NCI-H2196 treated with DMSO at 0.1 percent for 48 hours (cell line): Measurements from ENCODE around the gene GPR107.
"Not testable (repeated sequence)": the region's sequence is repeated elsewhere in the genome, so short reads cannot be mapped to it uniquely, and the experiment has no call there.

Experiments
- DNase-seq: peaks from one replicate; lab custom pipeline; 2025; ENCODE audit not compliant: unreplicated experiment; lab: John Stamatoyannopoulos, UW

GPR107 gene

DNA sequence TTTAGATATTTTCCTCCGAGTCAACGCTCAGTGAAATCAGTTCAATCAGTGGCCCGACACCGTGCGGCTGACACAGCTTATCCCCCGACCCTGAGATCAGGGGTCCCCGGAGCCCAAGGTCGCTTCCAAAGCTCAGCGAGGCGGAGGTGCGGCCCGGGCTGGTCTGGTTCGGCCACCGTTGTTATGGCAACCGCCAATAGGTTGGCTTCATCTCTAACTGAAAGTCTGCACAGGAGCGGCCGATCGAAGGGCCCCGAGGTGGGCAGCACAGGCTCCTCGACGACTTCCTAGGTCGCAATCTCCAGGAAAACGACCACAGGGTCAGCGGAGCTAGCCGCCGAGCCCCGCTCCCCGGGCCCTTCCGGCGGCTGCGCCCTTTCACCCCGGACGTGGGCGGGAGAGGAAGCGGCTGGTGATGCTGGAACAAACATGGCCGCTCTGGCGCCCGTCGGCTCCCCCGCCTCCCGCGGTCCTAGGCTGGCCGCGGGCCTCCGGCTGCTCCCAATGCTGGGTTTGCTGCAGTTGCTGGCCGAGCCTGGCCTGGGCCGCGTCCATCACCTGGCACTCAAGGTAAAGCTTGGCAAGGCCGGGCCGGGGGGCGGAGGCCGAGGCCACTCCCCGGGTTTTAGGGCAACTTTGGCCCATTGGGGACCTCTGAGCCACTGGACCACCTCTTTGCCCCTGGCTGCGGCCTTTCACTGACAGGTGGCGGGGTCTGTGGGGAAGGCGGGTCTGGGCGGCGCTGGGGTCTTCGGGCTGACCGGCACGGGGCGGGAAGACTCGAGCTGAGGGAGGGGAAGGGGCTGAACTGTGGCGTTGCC, at the start of gene GPR107:
GPR107 (plus strand) TSS at position 403 of the 821 bp plus-strand sequence; CDS start at position 430, 27 bp downstream.
- peak; percentile 71 for DNase-seq

DNA sequence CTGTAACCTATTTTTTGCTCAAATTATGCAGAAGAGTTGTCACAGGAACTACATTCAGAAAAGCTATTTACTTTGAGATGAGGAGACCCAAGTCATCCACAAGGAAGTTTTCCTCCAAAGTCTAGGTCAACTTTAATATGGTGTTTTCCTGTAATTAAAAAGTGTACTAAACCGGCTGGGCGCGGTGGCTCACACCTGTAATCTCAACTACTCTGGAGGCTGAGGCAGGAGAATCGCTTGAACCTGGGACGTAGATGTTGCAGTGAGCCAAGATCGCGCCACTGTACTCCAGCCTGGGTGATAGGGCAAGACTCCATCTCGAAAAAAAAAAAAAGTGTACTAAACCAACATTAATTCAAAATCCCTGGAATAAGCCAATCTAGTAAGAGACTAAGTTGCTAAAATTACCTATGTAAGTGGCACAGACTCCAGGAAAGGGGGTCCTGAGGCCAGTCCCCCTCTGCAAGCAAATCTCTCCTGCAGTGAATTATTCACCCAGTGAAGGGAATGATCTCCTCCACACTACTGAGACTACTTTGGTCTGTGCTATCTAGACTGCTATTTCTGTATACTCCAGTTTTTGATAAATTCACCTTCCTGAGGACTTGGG, 49.7 kb upstream of the GPR107 start:
- DNase-seq: no peak

DNA sequence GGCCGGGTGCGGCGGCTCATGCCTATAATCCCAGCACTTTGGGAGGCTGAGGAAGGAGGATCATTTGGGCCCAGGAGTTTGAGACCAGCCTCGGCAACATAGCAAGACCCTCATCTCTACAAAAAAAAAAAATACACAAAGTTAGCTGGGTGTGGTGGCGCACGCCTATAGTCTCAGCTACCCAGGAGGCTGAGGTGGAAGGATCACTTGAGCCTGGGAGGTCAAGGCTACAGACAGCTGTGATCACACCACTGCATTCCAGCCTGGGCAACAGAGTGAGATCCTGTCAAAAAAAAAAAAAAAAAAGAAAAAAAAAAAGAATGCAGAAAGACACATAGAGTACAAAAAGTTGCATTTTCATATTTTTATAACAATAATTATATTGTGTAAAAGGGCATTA, 46.8 kb upstream of the GPR107 start:
- DNase-seq: not testable (repeated sequence)

DNA sequence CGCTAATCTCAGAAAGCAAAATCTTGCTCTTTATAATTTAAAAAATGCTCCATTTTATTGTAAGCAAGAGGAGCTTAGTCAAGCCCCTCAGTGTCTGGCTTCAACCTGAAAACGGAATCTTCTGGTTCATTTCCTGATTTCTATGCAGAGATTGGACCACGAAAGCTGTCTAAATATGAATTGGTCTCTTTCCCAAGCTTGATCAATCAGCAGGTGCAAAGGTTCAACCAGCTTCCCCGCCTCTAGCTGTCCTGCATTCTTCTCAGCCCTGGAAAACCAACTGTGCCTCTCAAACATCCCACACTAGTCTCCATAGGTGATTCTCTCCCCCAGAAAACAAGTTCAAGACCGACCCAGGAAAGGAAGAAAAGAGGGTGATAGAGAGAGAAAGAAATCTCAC, 45.2 kb upstream of the GPR107 start:
- no peak for DNase-seq

DNA sequence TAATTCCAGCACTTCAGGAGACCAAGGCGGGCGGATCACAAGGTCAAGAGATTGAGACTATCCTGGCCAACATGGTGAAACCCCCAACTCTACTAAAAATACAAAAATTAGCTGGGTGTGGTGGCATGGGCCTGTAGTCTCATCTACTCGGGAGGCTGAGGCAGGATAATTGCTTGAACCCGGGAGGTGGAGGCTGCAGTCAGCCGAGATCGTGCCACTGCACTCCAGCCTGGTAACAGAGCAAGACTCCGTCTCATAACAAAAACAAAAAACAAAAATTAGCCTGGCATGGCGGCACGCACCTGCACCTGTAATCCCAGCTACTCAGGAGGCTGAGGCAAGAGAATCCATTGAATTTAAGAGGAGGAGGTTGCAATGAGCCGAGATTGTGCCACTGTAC, 44.2 kb upstream of the GPR107 start:
- DNase-seq: not testable (repeated sequence)

DNA sequence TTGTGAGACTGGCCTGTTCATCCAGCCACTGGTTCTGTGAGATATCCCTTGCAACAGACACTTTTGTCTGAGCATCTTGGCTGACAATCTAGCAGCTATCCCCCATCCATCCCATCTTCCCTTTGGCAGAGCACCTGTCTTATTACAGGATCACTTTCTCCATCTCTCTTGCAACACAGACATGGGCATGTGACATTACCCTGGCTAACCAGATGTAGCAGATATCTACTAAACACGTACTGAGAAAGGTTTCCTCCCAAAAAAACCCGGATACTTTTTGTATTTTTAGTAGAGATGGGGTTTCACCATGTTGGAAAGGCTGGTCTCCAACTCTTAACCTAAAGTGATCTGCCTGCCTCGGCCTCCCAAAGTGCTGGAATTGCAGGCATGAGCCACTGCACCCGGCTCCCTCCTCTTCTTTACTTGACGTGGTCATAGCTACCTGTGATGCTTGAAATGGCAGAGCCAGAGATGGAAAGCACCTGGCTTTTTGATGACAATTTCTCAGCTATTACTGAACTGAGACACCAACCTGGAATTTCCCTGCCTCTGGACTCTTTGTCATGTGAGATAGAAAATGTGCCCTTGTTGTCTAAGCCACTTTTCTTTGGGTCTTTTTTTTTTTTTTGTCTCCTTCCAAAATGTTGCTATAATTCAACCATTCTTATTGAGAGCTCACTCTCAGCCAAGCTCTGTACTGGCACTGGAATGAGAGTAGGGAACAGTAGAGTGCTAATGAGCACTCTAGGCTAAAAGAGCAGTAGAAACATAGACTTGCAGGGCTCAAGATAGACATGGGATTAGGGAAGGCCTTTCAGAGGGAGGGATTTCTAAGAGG, 43.3 kb upstream of the GPR107 start:
- no peak for DNase-seq

DNA sequence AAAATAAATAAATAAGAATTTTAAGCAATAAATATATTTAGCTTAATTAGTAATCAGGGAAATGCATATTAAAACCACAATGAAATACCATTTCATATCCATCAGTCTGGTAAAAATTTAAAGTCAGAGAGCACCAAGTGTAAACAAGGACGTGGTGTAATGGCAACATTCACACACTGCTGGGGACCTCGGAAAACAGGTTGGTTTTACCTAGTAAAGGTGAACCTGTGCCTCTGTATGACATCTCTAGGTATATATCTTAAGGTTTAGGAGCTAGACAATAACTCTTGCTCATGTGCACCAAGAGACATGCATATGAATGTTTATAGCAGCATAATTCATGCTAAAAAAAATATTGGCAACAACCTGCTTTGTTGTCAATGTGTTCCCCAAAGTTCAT, 40.4 kb upstream of the GPR107 start:
- no peak for DNase-seq

DNA sequence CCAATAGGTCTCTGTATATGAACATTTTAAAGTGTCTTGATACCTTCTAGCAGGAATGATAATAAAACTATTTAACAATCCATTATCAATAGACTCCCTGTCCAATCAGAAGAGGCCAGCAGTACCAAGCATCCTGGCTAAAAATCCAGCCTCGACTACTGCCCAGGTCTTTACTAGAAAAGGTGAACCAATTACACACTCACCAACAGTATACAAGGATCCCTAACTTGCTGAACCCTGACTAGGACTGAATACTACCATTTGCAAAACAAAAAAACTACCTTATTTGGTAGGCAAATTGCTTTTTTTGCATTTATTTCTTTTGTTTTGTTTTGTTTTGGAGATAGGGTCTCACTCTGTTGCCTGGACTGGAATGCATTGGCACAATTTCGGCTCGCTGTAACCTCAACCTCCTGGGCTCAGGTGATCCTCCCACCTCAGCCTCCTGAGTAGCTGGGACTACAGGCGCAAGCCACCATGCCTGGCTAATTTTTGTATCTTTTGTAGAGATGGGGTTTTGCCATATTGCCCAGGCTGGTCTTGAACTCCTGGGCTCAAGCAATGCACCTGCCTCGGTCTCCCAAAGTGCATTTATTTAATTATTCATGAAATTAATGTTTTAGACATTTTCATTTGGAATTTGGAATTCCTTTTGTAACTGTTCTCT, 38.2 kb upstream of the GPR107 start:
- DNase-seq: no peak

DNA sequence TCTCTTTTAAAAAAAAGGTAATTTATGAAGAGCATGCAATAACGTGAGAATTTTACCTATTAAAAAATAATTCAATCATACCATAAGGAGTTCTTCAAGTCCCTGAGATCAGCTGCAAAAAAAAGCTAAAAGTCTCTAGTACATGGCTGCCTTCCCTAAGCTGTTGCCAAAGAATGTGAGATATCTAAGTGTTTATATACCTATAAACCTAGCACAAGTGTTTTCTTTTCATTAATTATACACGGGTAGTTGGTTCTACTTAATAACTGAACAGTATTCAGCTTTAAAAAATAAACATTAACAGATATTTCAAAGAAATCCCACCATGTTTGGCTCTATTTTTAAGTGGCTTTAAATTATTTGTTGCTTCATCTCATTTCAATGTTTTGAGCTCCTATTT, 36.6 kb upstream of the GPR107 start:
- no peak for DNase-seq

DNA sequence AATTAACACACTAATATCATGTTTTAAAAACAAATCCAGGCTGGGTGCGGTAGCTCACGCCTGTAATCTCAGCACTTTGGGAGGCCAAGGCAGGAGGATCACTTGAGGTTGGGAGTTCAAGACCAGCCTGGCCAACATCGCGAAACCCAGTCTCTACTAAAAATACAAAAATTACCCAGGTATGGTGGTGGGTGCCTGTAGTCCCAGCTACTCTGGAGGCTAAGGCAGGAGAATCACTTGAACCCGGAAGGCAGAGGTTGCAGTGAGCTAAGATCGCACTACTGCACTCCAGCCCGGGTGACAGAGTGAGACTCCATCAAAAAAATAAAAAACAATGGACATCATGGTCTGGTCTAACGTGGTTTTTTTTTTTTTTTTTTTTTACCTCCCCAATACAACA, 36.2 kb upstream of the GPR107 start:
- DNase-seq: not testable (repeated sequence)

DNA sequence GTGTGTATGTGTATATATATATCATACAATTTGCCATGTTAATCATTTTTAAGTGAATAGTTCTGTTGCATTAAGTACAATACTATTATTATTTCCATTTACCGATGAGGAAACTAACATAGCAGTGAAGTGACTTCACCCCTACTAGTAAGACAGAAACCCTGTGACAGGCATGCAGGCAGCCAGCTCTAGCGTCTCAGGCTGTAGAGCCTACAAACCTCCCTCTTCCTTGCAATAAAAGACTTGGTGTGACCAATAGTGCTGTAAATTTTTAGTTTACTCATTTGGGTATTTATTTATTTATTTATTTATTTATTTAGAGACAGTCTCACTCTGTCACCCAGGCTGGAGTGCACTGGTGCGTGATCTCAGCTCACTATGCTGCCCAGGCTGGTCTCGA, 35.4 kb upstream of the GPR107 start:
- DNase-seq: no peak

DNA sequence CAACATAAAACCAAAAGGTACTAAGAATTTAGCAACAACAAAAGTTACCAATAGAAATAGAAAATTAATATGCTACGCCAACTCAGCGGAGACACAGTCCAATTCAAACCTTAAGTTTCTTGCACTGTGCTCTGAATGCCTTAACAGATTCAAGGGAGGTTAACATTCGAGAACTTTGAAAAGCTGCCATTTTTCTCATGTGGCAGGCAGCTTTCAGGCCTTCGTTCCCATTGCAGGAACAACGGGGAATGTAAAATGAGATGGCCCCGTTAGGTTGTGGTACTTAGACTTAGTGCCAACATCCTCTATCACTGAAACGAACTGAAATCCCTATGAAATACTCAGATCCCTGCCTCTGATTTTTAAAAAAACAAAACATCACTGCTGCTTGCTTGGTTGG, 33.1 kb upstream of the GPR107 start:
- DNase-seq: no peak

DNA sequence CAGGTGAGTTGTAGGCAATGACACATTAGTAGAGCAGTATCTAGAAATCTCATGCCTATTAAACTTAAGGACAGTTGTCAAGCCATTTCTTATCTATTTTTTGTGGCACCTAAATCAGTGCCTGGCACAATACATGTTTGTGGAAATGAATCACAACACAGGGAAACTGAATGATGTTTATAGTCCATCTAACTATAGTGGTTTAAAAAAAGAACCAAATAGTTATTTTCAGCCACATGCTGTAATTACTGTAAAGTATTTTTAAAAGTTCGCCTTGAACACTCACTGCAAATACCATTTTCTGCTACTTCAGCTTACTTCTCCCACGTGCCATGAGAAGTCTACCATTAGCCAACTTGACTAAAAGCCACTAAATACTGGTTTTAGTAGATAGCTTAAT, 32.6 kb upstream of the GPR107 start:
- no peak for DNase-seq

DNA sequence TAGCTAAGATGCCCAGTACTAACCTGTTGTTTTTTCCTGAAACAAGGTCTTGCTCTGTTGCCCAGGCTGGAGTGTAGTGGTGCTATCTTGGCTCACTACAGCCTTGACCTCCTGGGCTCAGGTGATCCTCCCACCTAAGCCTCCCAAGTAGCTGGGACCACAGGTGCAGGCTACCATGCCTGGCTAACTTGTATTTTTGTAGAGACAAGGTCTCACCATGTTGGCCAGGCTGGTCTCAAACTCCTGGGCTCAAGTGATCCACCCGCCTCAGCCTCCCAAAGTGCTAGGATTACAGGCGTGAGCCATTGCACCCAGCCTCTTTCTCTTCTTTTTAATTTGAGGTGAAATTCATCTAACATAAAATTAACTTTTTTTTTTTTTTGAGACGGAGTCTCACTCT, 31.9 kb upstream of the GPR107 start:
- not testable (repeated sequence) for DNase-seq

DNA sequence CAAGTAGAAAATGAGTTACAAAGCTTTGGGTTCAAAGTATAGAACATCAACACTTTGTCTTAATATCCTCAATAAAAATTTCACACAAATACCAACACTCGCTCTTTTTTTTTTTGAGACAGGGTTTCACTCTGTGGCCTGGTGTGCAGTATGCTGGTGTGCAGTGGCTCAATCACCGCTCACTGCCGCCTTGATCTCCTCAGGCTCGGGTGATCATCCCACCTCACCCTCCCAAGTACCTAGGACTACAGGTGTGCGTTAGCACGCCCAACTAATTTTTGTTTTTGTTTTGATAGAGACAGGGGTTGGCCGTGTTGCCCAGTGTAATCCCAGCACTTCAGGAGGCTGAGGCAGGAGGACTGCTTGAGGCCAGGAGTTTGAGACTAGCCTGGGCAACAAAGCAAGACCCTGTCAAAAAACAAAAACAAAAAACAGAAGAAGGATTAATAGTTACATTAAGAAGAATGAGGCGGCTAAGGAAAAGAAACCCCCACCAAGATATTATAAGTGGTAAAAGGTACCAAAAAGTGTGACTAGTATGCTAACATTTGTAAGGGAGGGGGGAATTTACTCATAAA, 31.1 kb upstream of the GPR107 start:
- no peak for DNase-seq

DNA sequence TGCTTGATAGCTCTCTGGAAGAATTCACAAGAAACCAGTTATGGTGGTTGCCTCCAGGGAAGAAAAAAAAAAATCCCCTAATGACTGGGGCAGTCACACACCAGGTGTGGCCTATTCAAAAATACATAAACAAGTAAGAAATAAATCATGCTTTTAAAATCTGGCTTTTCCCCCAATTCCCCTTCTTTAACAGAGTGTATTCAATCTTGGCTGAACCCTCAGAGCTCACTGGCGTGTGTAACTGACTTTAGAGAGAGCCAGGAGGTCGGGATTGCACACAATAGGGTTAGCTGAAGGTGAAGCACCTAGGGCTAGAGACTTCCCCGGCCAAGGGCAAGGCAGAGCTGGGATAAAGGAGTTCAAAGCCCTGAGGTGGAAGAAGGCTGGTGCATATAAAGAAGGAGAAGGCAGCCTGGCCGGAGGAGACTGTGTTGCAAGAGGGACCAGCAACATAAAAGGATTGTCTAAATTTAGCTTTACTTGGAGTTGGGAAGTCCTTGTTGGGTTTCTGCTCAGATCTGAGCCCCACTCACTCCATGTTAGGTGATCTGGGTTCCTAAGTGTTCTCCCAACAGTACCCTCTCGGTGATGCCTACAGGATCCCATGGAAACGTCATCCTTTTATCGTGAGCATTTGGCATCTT, 30.4 kb upstream of the GPR107 start:
- no peak for DNase-seq

DNA sequence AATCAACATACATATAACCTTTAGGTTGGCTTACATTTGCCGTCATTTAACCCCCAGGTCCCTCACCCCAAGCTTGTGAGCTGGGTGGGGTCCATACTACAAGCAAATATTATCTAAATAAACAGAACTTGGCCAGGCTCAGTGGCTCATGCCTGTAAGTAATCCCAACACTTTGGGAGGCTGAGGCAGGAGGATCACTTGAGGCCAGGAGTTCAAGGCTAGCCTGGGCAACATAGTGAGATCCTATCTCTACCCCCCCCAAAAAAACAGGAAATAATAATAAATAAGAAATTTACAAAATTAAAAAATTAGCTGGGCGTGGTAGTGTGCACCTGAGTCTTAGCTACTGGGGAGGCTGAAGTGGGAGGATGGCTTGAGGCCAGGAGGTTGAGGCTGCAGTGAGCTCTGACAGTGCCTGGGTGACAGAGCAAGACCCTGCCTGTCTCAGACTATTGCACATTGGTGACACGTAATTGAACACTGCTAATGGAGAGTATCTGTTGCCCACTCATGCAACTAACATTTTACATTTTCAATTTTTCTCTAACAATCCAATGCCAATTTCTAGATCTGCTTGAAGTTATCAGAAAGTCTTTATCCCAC, 29.6 kb upstream of the GPR107 start:
- no peak for DNase-seq

DNA sequence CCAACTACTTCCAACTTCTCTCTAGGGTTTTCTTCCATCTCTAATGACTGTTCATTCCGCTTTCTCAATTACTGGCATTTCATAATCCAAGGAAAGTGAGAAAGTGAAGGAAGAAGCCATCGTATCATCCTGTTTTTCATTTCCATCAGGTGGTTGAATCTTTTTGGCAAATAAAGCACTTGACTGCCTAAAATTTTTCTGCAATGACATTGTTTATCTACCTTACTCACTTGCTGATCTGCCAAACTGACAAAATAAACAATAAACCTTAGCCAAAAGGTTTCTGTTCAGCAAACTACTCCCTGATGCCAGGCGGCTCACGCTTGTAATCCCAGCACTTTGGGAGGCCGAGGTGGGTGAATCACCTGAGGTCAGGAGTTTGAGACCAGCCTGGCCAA, 29.1 kb upstream of the GPR107 start:
- no peak for DNase-seq

DNA sequence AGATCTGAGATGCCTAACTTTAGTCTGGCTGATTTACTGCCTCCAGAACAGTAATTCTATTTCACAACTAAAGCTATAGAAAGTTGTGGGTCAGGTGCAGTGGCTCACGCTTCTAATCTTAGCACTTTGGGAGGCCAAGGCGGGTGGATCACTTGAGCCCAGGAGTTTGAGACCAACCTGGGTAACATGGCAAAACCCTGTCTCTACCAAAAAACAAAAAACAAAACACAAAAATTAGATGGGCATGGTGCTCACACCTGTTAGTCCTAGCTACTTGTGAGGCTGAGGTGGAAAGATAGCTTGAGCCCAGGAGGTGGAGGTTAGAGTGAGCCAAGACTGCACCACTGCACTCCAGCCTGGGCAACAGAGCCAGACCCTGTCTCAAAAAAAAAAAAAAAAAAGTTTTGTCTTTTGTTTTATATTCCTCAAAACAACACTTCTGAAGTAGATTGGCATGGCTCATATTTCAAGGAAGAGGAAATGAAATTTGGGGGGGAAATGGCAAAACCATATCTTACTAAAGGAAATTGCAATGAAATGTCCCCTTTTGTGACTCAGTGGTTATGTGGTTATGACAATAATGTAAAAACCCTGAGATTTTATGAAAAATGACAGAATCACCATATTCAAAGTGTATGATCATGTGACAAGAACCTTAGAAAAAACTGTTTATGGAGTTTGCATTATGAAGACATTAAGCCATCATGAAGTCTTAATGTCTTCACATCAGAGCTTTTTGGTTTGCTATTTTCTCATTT, 26.9 kb upstream of the GPR107 start:
- no peak for DNase-seq
